ENCODE data around the gene ZMYM2. TPM values are rescaled to one million over a fixed set of nuclear protein-coding genes. Genes with fewer than 3 reads are reported as not detected.

The ZMYM2 gene
- total and polyA plus RNA-seq, 10 of the 15 experiments (the other 5 are each of a cell fraction or from before 2014, with no cell fraction given), result 9.5 to 60.4 (median 34.6) TPM

- RAD21 ChIA-PET (ENCODE audit: unreplicated experiment), result interaction anchor here (0.6 to 0.8 kb wide), 3 partner anchors 63 to 206 kb away, joined by 3 read pairs; no protein-coding TSS in a partner anchor
These were observed 2.5 kb upstream of the ZMYM2 start for GRCh38 chr13:19955873-19956559.

More at GRCh38 chr13:19955873-19956559, 2.5 kb upstream of the ZMYM2 start:
- 53% methylated on average over 4 of the region's 4 CpGs for WGBS (ENCODE audit: insufficient coverage, insufficient replicate concordance, low lambda C conversion rate, missing lambda C conversion rate)
- no peaks in the 10 kb centered on the region for H3K9me3 ChIP-seq (replicated peaks; ENCODE audit: control insufficient read depth, insufficient read depth, low read length)
- no peaks in the 10 kb centered on the region for H3K4me1 ChIP-seq (ENCODE audit: control insufficient read depth, insufficient read depth, low read length)
- no peaks in the 10 kb centered on the region for H4K20me1 ChIP-seq (ENCODE audit: control insufficient read depth, insufficient read depth)
- TF ChIP-seq DPF2 (IDR thresholded peaks at IDR 0.05), result no peak
- TF ChIP-seq SREBF1 (IDR thresholded peaks at IDR 0.05; ENCODE audit: low read length), result no peak
- TF ChIP-seq HSF1 (IDR thresholded peaks at IDR 0.05; ENCODE audit: low read depth, low read length), result no peak
- TF ChIP-seq ZSCAN29 (IDR thresholded peaks at IDR 0.05), result no peak
- no peak for TF ChIP-seq YY1 (IDR thresholded peaks at IDR 0.05; ENCODE audit: low read depth, low read length)
- TF ChIP-seq ZZZ3 (IDR thresholded peaks at IDR 0.05; ENCODE audit: control insufficient read depth, insufficient read length, low read depth), result no peak
- no peak for TF ChIP-seq CBX3 (IDR thresholded peaks at IDR 0.05; ENCODE audit: borderline replicate concordance, low read depth)
- TF ChIP-seq IRF3 (IDR thresholded peaks at IDR 0.05), result no peak
- no peak for TF ChIP-seq ZBTB33 (IDR thresholded peaks at IDR 0.05)
- no peak for TF ChIP-seq KDM1A (IDR thresholded peaks at IDR 0.05; ENCODE audit: borderline replicate concordance)
- TF ChIP-seq TAF1 (IDR thresholded peaks at IDR 0.05; ENCODE audit: borderline replicate concordance, low read depth, low read length), result no peak
- TF ChIP-seq MAX (IDR thresholded peaks at IDR 0.05; ENCODE audit: low read depth, low read length), result no peak
- TF ChIP-seq JUND (IDR thresholded peaks at IDR 0.05; ENCODE audit: low read depth, low read length), result no peak
- no peak for TF ChIP-seq TARDBP (IDR thresholded peaks at IDR 0.05; ENCODE audit: borderline replicate concordance)
- TF ChIP-seq RBBP5 (conservative IDR thresholded peaks at IDR 0.05), result no peak
- no peak for TF ChIP-seq MLLT1 (IDR thresholded peaks at IDR 0.05)
- in situ Hi-C loops (cut with MboI) (no loop called here), intact Hi-C loops (cut with micrococcal nuclease; ENCODE audit: unreplicated experiment) (loop anchor here (5.0 kb wide), 1 partner anchor 174 kb away; the partner anchor contains the start of gene PSPC1)
- POLR2A ChIA-PET, result interaction anchor here (0.6 to 1.7 kb wide), 2 partner anchors 23 to 91 kb away, joined by 3 to 4 read pairs; no protein-coding TSS in a partner anchor
- no peak overlapping the region for H2AFZ ChIP-seq (ENCODE audit: control insufficient read depth, low read depth, low read length)
- H3K9ac ChIP-seq (ENCODE audit: control insufficient read depth, insufficient read depth, low read length), result no peak overlapping the region
- BruUV-seq (replicated peaks), result no TSS peak
- ATAC-seq (no peak), FAIRE-seq (no peak), DNase-seq (ENCODE audit: low read depth, low spot score) (no peak)
- no peaks in the 10 kb centered on the region for H3K36me3 ChIP-seq (ENCODE audit: control insufficient read depth in 2 of 2, insufficient read depth in 2 of 2, low read length in 1 of 2)
- H3K4me2 ChIP-seq (ENCODE audit: control insufficient read depth, insufficient read depth), result no peak overlapping the region
- H3K27ac ChIP-seq (ENCODE audit: control insufficient read depth, insufficient read depth), result no peak overlapping the region
- no peaks in the 10 kb centered on the region for H3K27me3 ChIP-seq (replicated peaks in 1 of 2; ENCODE audit: control insufficient read depth in 2 of 2, insufficient read depth in 2 of 2, low read length in 1 of 2)
- peaks cover 23% of the 10 kb centered on the region for H3K79me2 ChIP-seq (ENCODE audit: control insufficient read depth, insufficient read depth, low read length)
- SMC1A ChIA-PET (ENCODE audit: uncharacterized antibody, unreplicated experiment), result interaction anchor here (0.9 to 1.4 kb wide), 2 partner anchors 29 to 173 kb away, joined by 3 to 4 read pairs; no protein-coding TSS in a partner anchor
- CTCF ChIA-PET, result interaction anchor here (0.6 to 1.2 kb wide), 9 partner anchors 12 to 570 kb away, joined by 3 to 4 read pairs (median 3); no protein-coding TSS in a partner anchor
- H3K4me3 ChIP-seq, result no peak overlapping the region
